Loucy (cell line): ENCODE data around the gene ZNF148.

ENCODE experiments used
- CTCF ChIP-seq: fragments of 200-600 bp; sonication (generic); conservative IDR thresholded peaks from 2 replicates; pipeline ENCODE4 v1.5.1; 2014; ENCODE audit warnings: mild to moderate bottlenecking, antibody characterized with exemption, low read length
- EZH2phosphoT487 ChIP-seq: fragments of 200-600 bp; IDR thresholded peaks from 2 replicates; pipeline ENCODE4 v1.6.1; 2018; ENCODE audit warnings: antibody characterized with exemption, mild to moderate bottlenecking, moderate library complexity, borderline replicate concordance

GRCh38 chr3:125212091-125212508 is 163.0 kb downstream of the ZNF148 start:
- TF ChIP-seq CTCF (no peak), EZH2phosphoT487 (no peak)
